Measurements from ENCODE around the gene ANO3. TPM values are rescaled to one million over a fixed set of nuclear protein-coding genes. Genes with fewer than 3 reads are reported as not detected.

Gene ANO3
- total RNA-seq, 2 donors from 2014 or later = 0.12 to 0.13 TPM

- Histone ChIP-seq H3K4me3 (no peak overlapping the region), H3K36me3 (no peaks in the 10 kb centered on the region), H3K4me1 (no peaks in the 10 kb centered on the region), H3K9ac (ENCODE audit: low read depth in 2 of 2, low read length in 2 of 2) (no peak overlapping the region), H3K9me3 (no peaks in the 10 kb centered on the region), H3K27me3 (no peaks in the 10 kb centered on the region), H3K27ac (no peak overlapping the region)
- TF ChIP-seq CTCF (IDR thresholded peaks at IDR 0.05) = no peak
- intact Hi-C loops (cut with DNase I) = no loop called here
- no peak for DNase-seq
These were observed 141.6 kb downstream of the ANO3 start for GRCh38 chr11:26473216-26474194.

- H3K27me3 ChIP-seq = no peaks in the 10 kb centered on the region
- H3K9me3 ChIP-seq = no peaks in the 10 kb centered on the region
- H3K4me3 ChIP-seq = no peak overlapping the region
- no peaks in the 10 kb centered on the region for H3K4me1 ChIP-seq
- intact Hi-C loops (cut with DNase I) = no loop called here
- no peak overlapping the region for H3K9ac ChIP-seq (ENCODE audit: low read depth in 2 of 2, low read length in 2 of 2)
- no peak for TF ChIP-seq CTCF (IDR thresholded peaks at IDR 0.05)
- no peak for DNase-seq
- no peaks in the 10 kb centered on the region for H3K36me3 ChIP-seq
- H3K27ac ChIP-seq = no peak overlapping the region
These were observed 142.5 kb downstream of the ANO3 start for GRCh38 chr11:26474401-26474800.

- no peaks in the 10 kb centered on the region for H3K4me1 ChIP-seq
- no peaks in the 10 kb centered on the region for H3K9me3 ChIP-seq
- no peak overlapping the region for H3K4me3 ChIP-seq
- no peak overlapping the region for H3K27ac ChIP-seq
- no peaks in the 10 kb centered on the region for H3K27me3 ChIP-seq
- no peak for TF ChIP-seq CTCF (IDR thresholded peaks at IDR 0.05)
- H3K36me3 ChIP-seq = no peaks in the 10 kb centered on the region
- intact Hi-C loops (cut with DNase I) = no loop called here
- no peak overlapping the region for H3K9ac ChIP-seq (ENCODE audit: low read depth in 2 of 2, low read length in 2 of 2)
- DNase-seq = no peak
These were observed 145.5 kb downstream of the ANO3 start for GRCh38 chr11:26477396-26477795.

GRCh38 chr11:26478710-26479109, 146.8 kb downstream of the ANO3 start:
- no peak for DNase-seq
- H3K27ac ChIP-seq = no peak overlapping the region

GRCh38 chr11:26480041-26480440, 148.1 kb downstream of the ANO3 start:
- no peak for TF ChIP-seq CTCF (IDR thresholded peaks at IDR 0.05)
- DNase-seq = no peak
- no peaks in the 10 kb centered on the region for H3K4me1 ChIP-seq
- H3K9me3 ChIP-seq = no peaks in the 10 kb centered on the region
- no peak overlapping the region for H3K4me3 ChIP-seq
- no peaks in the 10 kb centered on the region for H3K27me3 ChIP-seq
- H3K27ac ChIP-seq = no peak overlapping the region
- no peaks in the 10 kb centered on the region for H3K36me3 ChIP-seq
- H3K9ac ChIP-seq (ENCODE audit: low read depth in 2 of 2, low read length in 2 of 2) = no peak overlapping the region
- intact Hi-C loops (cut with DNase I) = no loop called here

More at GRCh38 chr11:26478710-26479109, 146.8 kb downstream of the ANO3 start:
- no peaks in the 10 kb centered on the region for H3K36me3 ChIP-seq
- no peak for TF ChIP-seq CTCF (IDR thresholded peaks at IDR 0.05)
- H3K9ac ChIP-seq (ENCODE audit: low read depth in 2 of 2, low read length in 2 of 2) = no peak overlapping the region
- no peaks in the 10 kb centered on the region for H3K4me1 ChIP-seq
- H3K9me3 ChIP-seq = no peaks in the 10 kb centered on the region
- intact Hi-C loops (cut with DNase I) = no loop called here
- H3K4me3 ChIP-seq = no peak overlapping the region
- no peaks in the 10 kb centered on the region for H3K27me3 ChIP-seq
